ENCODE data around the gene ATN1.

ATN1 gene

DNA sequence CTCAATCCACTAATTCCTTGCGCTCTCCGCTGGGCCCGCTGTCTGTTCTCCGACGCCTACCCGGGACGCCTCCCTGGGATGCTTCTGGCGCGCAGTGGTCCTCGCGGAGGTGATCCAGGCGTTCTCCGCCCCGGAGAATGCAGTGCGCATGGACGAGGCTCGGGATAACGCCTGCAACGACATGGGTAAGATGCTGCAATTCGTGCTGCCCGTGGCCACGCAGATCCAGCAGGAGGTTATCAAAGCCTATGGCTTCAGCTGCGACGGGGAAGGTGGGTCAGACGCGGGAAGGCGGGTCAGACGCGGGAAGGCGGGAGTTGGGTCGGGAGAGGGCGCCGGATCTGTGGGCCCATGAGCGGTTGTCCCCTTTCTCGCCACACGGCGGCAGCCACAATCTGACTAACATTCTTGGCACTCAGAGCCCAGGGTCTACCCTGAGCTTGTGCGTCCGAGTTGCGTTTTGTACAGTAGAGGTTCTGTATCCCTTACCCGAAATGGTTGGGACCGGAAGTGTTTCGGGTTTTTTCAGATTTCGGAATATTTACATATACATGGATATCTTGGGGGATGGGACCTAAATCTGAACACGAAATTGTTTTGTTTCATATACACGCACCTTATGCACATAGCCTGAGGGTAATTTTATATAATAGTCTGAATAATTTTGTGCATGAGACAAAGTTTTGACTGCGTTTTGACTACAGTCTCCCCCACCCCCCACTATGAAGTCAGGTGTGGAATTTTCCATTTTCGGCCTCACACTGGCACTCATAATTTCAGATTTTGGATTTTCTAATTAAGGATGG lies 16.8 kb downstream of the ATN1 start:
- DNase-seq (ENCODE audit: low read depth in 2 of 2), result peak; percentile 66 to 77

DNA sequence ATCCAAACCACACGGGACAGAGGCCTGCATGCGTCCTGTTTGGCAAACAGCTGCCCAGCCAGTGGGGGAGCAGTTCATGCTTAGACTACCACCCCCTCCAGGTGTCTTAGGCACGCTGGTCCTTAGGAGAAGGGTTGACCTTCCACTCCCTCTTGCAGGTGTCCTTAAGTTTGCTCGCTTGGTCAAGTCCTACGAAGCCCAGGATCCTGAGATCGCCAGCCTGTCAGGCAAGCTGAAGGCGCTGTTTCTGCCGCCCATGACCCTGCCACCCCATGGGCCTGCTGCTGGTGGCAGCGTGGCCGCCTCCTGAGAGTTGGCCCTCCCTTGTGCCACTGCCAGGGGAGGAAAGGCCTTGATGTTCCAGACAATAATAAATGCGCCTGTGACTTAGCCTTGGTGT lies 17.9 kb downstream of the ATN1 start:
- no peak for DNase-seq (ENCODE audit: low read depth in 2 of 2)

DNA sequence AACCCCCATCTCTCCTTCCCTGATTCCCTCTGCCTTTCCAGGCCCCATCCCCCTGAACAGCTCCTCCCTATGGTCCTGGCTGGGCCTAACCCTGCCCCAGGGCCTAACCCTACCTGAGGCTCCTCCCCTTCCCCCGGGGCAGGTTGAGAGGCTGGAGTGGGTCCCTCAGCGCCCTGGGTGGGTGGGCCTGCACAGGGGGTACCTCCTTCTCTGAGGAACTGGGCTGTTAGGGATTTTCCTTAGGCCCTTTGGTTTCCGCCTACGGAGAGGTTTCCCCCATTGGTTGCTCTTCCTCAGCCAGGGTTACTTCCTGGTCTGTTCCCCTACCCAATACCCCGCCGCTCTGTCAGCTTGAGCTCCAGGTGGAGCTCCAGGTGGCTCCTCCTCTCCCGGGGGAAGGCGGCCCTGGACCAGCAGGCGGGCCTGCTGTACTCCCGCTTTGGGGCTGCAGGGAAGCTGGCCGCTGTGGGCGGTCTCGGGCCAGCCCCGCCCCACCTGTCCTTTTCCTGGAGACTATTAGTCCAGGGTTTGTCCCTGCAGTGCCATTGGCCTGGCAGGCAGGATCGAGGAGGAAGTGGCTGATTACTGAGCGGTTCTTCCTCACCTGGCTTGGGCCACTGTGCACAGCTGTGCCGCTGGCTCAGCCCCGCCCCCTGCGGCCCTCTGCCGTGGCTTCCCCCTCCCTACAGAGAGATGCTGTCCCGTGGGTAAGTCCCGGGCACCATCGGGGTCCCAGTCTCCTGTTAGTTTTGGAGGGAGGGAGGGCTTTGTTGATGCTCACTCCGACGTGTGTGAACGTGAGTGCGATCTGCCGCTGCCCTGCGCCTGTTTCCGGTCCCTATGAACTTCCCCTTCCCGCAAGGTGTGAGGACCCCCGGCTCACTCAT lies 18.5 kb downstream of the ATN1 start:
- no peak for DNase-seq (ENCODE audit: low read depth in 2 of 2)

DNA sequence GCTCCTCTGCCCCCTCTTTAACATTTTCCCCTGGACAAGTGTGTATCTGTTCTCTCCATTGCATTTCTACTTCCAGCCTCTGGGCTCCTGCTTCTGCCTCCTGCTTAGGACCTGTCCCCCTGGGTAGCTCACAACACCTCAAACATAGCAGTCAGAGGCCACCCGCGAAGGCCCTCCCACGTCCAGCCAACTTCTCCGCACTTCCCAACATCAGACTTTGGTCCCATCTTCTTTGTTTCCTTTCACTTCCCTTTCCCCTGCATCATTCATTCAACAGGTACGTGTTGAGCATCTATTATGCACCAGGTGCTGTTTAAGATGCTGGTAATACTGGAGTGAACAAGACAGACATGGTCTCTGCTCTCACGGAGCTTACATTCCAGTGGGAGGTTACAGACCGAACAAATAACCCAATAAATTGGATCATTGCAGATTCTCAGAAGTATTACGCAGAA lies 19.2 kb downstream of the ATN1 start:
- no peak for DNase-seq (ENCODE audit: low read depth in 2 of 2)

DNA sequence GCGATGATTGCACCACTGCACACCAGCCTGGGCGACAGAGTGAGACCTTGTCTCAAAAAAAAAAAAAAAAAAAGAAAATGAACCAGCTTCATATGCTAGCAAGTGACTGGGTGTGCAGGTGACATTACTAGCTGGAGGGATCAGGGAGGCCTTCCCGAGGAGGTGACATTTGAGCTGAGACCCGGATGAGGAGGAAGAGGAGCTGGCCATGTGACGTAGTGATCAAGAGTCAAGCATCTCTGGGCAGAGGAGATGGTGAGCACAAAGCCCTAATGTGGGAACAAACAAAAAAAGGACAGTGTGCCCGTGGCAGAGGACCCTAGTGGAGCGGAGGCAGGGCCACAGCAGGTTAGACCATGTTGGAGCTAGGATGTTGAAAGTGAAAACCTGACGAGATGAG lies 19.9 kb downstream of the ATN1 start:
- DNase-seq (ENCODE audit: low read depth in 2 of 2), result no peak

DNA sequence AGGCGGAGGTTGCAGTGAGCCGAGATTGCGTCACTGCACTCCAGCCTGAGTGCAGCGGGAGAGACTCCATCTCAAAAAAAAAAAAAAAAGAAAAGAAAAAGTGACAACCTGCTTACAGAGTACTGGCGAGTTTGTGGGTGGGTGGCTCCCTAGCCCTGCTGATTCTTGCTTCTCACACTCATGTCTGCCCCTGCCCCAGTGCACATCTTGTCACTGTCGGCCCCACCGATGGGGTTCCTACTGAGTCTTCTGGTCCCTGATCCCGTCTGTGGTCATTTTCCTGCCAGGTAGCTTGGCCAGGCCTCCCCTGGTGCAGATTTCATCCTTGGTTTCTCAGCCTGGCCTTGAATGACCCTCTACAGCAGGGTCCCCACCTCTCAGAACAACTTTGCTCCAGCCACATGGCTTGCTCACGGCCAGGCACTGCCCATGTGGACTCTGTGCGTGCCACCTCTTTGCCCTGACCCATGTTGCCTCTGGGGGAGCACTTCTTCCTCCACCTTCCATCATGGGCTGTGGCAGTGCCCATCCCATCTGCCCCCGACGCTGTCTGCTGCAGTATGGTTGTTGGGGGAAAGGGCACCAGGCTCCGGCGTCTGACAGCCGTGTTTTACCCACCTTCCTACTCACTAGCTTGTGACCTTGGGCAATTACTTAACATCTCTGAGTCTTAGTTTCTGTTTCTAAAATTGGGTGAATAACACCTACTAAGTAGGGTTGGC lies 21.3 kb downstream of the ATN1 start:
- no peak for DNase-seq (ENCODE audit: low read depth in 2 of 2)

DNA sequence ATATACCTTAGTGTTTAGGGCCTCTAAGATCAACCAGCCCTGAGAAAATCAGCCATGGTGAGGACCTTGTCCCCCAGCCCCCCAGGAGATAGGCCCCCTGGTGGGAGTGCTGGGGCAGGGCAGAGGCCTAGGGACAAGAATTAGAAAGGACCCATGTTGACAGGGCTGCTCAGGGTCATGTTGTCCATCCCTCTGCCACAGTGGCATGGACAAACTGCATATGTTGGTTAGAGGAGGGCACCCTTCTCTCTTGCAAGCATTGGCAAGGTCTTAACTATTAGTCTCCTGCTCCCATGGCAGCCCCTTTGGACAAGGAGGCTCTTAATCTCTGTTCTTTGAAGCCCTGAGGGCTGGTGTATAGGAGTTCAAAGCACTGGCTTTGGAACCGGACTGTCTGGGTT lies 22.6 kb downstream of the ATN1 start:
- no peak for DNase-seq (ENCODE audit: low read depth in 2 of 2)

DNA sequence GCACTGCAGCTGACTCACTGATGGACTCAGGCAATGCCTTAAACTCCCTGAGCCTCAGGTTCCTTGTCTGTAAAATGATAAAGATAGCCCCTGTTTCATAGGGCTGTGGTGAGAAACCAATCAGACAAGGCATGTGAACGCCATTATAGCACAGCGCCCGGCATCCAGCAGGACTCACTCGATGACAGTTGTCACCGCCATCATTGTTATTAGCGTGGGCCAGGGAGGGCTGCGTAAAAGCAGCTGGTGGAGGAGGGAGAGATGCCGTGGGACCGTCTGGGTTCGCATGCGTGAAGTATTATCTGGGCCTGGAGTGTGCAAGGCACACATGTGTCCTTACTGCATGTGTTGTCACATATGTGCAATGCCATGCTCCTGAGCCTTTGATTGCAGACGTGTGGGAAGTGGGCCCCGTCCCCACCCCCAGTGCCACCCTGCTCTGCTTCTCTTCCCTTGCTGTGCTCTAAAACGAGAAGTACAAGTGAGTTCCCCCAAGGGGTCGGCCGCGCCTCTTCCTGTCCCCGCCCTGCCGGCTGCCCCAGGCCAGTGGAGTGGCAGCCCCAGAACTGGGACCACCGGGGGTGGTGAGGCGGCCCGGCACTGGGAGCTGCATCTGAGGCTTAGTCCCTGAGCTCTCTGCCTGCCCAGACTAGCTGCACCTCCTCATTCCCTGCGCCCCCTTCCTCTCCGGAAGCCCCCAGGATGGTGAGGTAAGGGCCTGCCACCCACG lies 23.2 kb downstream of the ATN1 start, which contains the start of gene PTPN6:
TSS of gene PTPN6 (plus strand) at position 546 of the 730 bp plus-strand sequence. CDS start at position 703, 157 bp downstream.
- no peak for DNase-seq (ENCODE audit: low read depth in 2 of 2)

DNA sequence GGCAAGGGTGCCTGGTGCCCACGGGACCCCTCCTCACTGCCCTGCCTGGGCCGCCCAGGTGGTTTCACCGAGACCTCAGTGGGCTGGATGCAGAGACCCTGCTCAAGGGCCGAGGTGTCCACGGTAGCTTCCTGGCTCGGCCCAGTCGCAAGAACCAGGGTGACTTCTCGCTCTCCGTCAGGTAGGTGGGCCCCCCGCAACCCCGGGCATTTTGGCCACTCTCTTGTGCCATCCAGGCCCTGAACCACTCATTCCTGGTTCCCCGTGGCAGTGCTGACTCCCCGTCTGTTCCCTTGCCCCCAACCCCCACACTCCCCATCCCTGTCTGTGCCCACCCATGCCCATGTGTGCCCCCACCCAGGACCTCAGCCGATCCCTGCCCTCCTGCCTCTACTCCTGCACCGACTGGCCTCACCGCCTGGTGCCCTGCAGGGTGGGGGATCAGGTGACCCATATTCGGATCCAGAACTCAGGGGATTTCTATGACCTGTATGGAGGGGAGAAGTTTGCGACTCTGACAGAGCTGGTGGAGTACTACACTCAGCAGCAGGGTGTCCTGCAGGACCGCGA lies 23.9 kb downstream of the ATN1 start:
- no peak for DNase-seq (ENCODE audit: low read depth in 2 of 2)

DNA sequence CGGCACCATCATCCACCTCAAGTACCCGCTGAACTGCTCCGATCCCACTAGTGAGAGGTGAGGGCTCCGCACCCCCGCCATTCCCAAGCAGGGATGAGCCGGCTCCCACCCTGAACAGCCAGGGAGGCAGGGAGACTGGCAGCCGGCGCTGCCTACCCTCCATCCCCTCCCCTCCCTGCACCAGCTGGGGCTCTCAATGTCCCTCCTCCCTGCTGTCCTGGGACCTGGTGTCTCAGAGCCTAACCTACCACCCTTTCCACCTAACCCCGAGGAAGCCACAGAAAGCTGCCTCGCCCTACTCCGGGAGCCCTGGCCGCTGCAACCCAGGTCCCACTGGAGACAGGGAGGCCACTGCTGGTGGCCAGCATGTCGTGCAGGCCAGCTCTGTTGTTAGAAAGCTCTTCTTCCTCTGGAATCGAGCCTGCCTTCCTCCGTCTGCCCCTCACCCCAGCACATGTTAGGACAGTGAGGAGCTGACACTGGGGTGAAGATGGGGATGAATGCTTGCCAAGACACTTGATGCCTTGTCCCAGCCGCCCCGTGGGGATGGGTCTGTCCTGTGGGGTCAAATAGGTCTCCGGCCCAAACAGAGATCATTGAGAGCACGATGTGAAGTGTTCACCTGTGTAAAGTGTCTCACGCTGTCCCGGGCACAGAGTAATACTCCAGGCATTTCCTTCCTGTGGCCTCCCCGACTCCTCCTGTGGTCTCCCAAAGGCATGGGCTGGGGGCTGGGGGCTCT lies 24.5 kb downstream of the ATN1 start:
- no peak for DNase-seq (ENCODE audit: low read depth in 2 of 2)

DNA sequence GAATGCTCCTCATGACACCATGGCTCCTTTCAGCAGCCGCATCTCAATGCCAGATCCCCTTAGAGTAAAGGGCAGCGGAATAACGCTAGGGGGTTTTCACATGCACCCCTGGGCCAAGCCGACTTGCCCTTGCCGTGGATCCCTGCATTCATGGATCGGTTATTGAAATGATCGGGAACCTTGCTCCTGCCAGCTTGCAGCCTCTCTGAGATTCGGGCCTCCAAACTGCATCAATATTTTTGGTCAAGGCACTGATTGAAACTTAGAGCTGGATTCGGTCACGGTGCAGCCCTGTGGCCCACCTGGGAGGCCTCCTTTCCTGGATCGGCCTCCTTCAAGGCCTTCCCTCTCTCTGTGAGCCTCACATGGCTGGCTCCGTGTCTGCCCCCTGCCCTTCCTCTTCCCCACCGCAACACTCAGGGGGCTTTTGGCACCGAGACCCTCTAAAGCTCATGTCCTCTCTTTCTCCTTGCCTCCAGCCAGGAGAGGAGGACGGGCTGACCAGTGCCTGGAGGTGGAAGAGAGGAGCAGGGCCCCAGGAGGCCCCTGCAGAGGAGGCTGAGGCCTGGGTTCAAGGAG lies 25.2 kb downstream of the ATN1 start:
- no peak for DNase-seq (ENCODE audit: low read depth in 2 of 2)

DNA sequence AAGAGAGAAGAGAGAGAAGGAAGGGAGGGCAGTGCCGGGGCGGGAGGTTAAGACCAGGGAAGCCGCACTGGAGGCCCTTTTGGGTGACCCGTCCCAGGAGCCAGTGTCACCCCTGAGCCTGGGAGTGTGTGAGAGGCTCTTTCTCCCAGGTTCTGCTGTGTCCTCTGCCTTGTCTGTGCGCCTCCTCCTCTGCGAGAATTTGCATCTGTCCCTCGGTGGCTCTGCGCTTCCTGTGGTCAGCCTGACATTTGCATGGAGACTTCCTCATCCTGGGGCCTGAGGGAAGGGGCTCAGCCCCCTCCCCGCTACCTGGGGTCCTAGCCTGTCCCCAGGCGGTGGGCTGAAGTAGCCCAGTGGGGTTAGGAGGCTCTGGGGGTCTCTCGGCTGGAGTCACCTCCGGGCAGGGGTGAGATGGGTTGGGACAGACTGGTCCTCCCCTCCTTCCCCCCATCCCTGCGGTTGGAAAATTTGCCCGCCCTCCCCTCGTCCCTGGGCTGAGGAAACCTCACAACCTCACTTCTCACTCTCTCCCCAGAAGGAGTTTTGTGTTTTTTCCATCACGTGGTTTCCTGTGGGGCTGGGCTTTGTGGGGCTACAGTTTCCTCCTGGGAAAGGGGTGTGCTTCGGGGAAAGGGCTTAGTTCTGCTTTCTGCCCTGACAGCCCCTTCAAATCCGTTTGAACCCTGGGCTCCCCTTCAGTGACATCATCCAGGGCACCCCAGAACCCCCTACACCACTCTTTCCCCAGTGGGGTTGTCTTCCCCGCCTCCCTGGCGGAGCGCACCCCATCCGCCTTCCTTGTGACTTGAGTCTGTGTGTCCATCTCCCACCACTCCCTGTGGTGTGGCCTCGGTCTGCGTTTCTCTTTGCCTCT lies 25.9 kb downstream of the ATN1 start:
- DNase-seq (ENCODE audit: low read depth in 2 of 2), result peak; percentile 73

DNA sequence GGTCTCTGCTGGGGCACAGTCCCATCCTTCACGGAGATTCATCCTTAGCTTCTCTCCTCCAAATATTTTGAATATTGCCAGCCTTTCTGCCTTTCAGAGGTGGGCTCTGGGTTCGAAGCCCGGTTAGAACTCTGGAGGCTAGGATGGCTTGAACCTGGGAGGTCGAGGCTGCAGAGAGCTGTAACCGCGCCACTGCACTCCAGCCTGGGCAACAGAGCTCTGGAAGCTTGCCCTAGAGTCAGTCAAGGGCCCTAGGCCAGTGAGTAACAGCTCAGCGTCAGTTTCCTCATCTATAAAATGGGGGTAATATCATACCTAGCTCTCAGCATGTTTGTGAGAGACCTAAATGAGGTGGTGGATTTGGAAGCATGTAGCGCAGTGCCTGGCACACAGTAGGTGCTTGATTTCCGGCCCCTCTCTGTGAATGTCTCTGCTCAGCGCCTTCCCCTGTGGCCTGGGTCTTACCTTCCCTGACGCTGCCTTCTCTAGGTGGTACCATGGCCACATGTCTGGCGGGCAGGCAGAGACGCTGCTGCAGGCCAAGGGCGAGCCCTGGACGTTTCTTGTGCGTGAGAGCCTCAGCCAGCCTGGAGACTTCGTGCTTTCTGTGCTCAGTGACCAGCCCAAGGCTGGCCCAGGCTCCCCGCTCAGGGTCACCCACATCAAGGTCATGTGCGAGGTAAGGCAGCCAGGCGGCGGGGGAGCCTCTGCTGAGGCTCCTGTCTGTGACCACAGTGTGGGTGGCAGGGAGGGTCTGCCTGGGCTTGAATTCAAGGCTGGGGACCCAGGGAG lies 26.8 kb downstream of the ATN1 start:
- no peak for DNase-seq (ENCODE audit: low read depth in 2 of 2)

DNA sequence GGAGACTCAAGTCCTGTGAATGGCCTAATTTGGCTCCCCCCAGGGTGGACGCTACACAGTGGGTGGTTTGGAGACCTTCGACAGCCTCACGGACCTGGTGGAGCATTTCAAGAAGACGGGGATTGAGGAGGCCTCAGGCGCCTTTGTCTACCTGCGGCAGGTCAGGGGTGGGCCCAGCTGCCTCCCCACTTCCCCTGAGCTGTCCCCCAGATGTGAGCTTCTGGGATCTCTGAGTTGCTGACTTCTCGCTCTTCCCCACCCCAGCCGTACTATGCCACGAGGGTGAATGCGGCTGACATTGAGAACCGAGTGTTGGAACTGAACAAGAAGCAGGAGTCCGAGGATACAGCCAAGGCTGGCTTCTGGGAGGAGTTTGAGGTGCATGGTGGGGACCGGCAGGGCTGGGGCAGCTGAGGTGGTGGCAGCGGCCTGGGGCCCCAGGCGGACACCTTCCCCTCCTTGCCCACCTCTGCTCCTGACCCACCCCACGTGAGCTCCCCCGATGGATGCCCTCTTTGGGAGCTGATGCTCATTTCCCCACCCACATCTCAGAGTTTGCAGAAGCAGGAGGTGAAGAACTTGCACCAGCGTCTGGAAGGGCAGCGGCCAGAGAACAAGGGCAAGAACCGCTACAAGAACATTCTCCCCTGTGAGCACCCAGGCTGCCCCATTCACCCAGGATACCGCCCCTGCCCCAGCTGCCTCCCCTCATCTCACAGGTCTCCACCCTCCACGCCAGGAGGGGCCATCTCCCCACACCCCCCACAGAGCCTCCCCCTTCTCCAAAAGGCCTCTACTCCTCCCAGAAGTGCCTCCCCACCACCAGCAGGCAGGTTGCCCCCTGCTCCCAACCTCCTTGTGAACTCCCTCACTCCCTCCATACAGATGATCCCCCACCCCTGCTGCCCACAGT lies 27.6 kb downstream of the ATN1 start:
- DNase-seq (ENCODE audit: low read depth in 2 of 2), result no peak

DNA sequence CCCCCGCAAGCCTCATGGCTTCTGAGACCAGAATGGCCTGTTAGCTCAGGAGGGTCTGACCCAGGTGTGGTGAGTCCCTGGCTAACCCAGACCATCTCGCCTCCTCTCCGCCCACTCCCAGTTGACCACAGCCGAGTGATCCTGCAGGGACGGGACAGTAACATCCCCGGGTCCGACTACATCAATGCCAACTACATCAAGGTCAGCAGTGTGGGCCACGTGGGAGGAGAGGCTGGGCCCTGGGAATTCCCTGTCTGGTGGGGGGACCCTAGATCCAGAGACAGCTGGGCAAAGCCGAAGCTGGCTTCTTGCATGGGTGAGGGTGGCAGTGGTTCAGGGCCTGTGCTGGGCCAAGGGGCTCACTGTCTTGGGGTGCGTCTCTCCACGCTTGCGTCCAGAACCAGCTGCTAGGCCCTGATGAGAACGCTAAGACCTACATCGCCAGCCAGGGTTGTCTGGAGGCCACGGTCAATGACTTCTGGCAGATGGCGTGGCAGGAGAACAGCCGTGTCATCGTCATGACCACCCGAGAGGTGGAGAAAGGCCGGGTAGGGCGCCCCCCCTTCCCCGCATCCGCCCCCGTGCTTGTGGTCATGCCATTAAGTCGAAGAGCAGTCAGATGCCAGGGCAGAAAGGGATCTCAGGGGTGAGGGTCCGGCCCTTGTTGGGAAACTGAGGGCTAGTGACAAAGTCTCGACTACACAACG lies 28.4 kb downstream of the ATN1 start:
- no peak for DNase-seq (ENCODE audit: low read depth in 2 of 2)

DNA sequence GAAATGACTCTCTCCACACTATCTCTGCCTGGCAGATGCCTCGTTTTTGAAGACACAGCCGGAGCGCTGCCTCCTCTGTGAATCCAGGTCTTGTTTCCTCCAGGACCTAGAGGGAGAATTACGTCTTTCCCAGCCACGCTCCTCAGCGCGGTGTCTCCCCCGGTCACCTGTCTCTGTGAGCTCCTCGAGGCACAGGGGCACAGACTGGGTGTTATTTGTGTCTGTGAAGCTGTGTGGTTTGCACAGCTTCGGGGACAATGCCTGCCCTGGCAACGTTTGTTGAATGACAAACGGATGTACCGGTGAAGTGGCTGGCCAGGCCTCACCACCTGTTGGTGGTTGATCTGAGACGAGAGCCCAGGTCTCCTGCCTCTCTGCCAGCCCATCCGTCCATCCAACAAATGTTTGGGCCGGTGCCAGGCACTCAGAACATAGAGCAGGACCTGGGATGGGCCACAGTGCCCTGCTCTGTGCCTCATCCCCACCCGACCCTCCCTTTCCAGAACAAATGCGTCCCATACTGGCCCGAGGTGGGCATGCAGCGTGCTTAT lies 29.5 kb downstream of the ATN1 start:
- no peak for DNase-seq (ENCODE audit: low read depth in 2 of 2)
